Measurements from ENCODE around the gene ZFP90. TPM values are rescaled to one million over a fixed set of nuclear protein-coding genes. Genes with fewer than 3 reads are reported as not detected.
A peak's percentile ranks its signal among the peaks of the same experiment; 100 is the strongest.

ZFP90 gene
- total and polyA plus RNA-seq, 9 of the 15 experiments (the other 6 are each of a cell fraction or from before 2014, with no cell fraction given), result 0.66 to 2.9 (median 2.3) TPM

- peak; percentile 74 for TF ChIP-seq USF2 (CRISPR knock-in tag; IDR thresholded peaks at IDR 0.05)
These were observed 12.8 kb upstream of the ZFP90 start (continued) for GRCh38 chr16:68526143-68526781.

- WGBS (ENCODE audit: insufficient coverage, low coverage, missing lambda C conversion rate), result 12% methylated on average over 20 of the region's 29 CpGs
- in situ Hi-C loops (cut with MboI) (loop anchor here (10.0 kb wide), 2 partner anchors 268 to 588 kb away; no protein-coding TSS in a partner anchor), intact Hi-C loops (cut with micrococcal nuclease) (loop anchor here (5.0 to 10.0 kb wide), 4 partner anchors 166 to 758 kb away; no protein-coding TSS in a partner anchor)
- no peak for ATAC-seq
- CTCF ChIA-PET (ENCODE audit: low intra/inter-chr PET ratio), result interaction anchor here (0.9 kb wide), 1 partner anchor 66 kb away, joined by 3 read pairs; no protein-coding TSS in a partner anchor
- Histone ChIP-seq H3K9me3 (replicated peaks; ENCODE audit: control insufficient read depth, insufficient read depth, low read depth, low read length) (no peaks in the 10 kb centered on the region), H3K79me2 (ENCODE audit: control insufficient read depth, insufficient read depth, low read length) (no peaks in the 10 kb centered on the region), H3K27ac (ENCODE audit: extremely low read depth, low read depth, low read length) (no peak overlapping the region), H3K9me1 (ENCODE audit: control insufficient read depth, insufficient read depth, low read length) (no peaks in the 10 kb centered on the region), H3K36me3 (ENCODE audit: control insufficient read depth, insufficient read depth, low read length) (no peaks in the 10 kb centered on the region), H2AFZ (ENCODE audit: low read depth, low read length) (no peak overlapping the region), H3K9ac (ENCODE audit: insufficient read depth in 1 of 2, low read depth in 2 of 2, low read length in 2 of 2) (no peak overlapping the region), H3K4me3 (no peak overlapping the region), H4K20me1 (replicated peaks; ENCODE audit: control insufficient read depth, insufficient read depth, low read length) (no peaks in the 10 kb centered on the region), H3K27me3 (ENCODE audit: control insufficient read depth in 2 of 2, insufficient read depth in 2 of 2, low read length in 2 of 2) (peaks cover 0 to 8% of the 10 kb centered on the region in 2 experiments; a peak in 1 of 5 replicates), H3K4me2 (ENCODE audit: insufficient read depth, low read length) (no peak overlapping the region), H3K4me1 (replicated peaks in 1 of 2; ENCODE audit: control insufficient read depth in 2 of 2, insufficient read depth in 2 of 2, low read length in 2 of 2) (peaks cover 0 to 17% of the 10 kb centered on the region in 2 experiments; a peak in 2 of 5 replicates)
- BruUV-seq (replicated peaks), result no TSS peak
- no peak for DNase-seq (ENCODE audit: extremely low read depth in 1 of 4, low spot score in 3 of 4)
- POLR2A ChIA-PET, result interaction anchor here (0.5 to 1.1 kb wide), 2 partner anchors 8 to 1197 kb away, joined by 3 read pairs; no protein-coding TSS in a partner anchor
- FAIRE-seq, result no peak
- TF ChIP-seq NRF1 (conservative IDR thresholded peaks at IDR 0.05 in 1 of 2, IDR thresholded peaks at IDR 0.05 in 1 of 2) (peak; percentile 59 to 65), KAT7 (CRISPR knock-in tag; IDR thresholded peaks at IDR 0.05; ENCODE audit: borderline replicate concordance) (no peak), RBM22 (IDR thresholded peaks at IDR 0.05; ENCODE audit: low read depth, low read length, poor library complexity, severe bottlenecking) (no peak)
These were observed 12.3 kb upstream of the ZFP90 start for GRCh38 chr16:68526782-68527145.

Data from K562 (cell line).